ENCODE data around the gene ZNF844. TPM values are rescaled to one million over a fixed set of nuclear protein-coding genes. Genes with fewer than 3 reads are reported as not detected.

ZNF844 gene
- total and polyA plus RNA-seq, 8 donors, result 2.1 to 12.4 (median 4.9) TPM

GRCh38 chr19:12034620-12035019 lies 29.9 kb upstream of the ZNF844 start:
- H3K27me3 ChIP-seq, result no peaks in the 10 kb centered on the region
- intact Hi-C loops (cut with DNase I), result no loop called here
- peak in 3 of 4 donors; percentile 15 to 28 (median 17) for ATAC-seq
- no peak for DNase-seq
- H3K27ac ChIP-seq, result peak overlapping the region; percentile 84 to 96 (median 88)
- 7 to 11% methylated on average over 8 of the region's 8 CpGs for WGBS, 2 donors
- TF ChIP-seq CTCF (IDR thresholded peaks at IDR 0.05), result no peak
- H3K4me3 ChIP-seq, result peak overlapping the region; percentile 72 to 91 (median 80)
- H3K36me3 ChIP-seq, result no peaks in the 10 kb centered on the region
- no peaks in the 10 kb centered on the region for H3K9me3 ChIP-seq
- FAIRE-seq, result no peak
- peaks cover 0 to 10% (median 6%) of the 10 kb centered on the region in 3 donors for H3K4me1 ChIP-seq

- peak within 1 kb of the TSS; percentile 72 to 91 (median 80) for H3K4me3 ChIP-seq
- intact Hi-C loops (cut with DNase I), result no loop called here
- no peaks in the 10 kb centered on the region for H3K9me3 ChIP-seq
- H3K36me3 ChIP-seq, result no peaks in the 10 kb centered on the region
- H3K4me1 ChIP-seq, result peaks cover 0 to 10% (median 6%) of the 10 kb centered on the region in 3 donors
- FAIRE-seq (no peak), ATAC-seq (peak; percentile 98 to 100 (median 99)), DNase-seq (peak; percentile 98 to 99 (median 98))
- 0% methylated on average over 59 to 68 of the region's 68 CpGs for WGBS, 2 donors
- H3K27ac ChIP-seq, result peak within 1 kb of the TSS; percentile 84 to 96 (median 88)
- H3K27me3 ChIP-seq, result no peaks in the 10 kb centered on the region
- TF ChIP-seq CTCF (IDR thresholded peaks at IDR 0.05), result no peak
These were observed 29.0 kb upstream of the ZNF844 start, which contains the start of gene ZNF433 for GRCh38 chr19:12035220-12036172. ZNF433 (minus strand) TSS chr19:12035679; CDS start chr19:12035539, 140 bp downstream.

- intact Hi-C loops (cut with DNase I), result no loop called here
- DNase-seq, result no peak
- no peak for ATAC-seq
- H3K4me3 ChIP-seq, result no peak overlapping the region
- H3K4me1 ChIP-seq, result no peaks in the 10 kb centered on the region
- H3K27me3 ChIP-seq, result no peaks in the 10 kb centered on the region
- H3K9me3 ChIP-seq, result peaks cover 0 to 2% (median 0%) of the 10 kb centered on the region in 4 donors
- no peak for FAIRE-seq
- no peak for TF ChIP-seq CTCF (IDR thresholded peaks at IDR 0.05)
- no peak overlapping the region for H3K27ac ChIP-seq
- no peaks in the 10 kb centered on the region for H3K36me3 ChIP-seq
These were observed 21.6 kb upstream of the ZNF844 start for GRCh38 chr19:12042893-12043292.

- Histone ChIP-seq H3K27me3 (no peaks in the 10 kb centered on the region), H3K27ac (no peak overlapping the region), H3K36me3 (no peaks in the 10 kb centered on the region), H3K4me1 (no peaks in the 10 kb centered on the region), H3K4me3 (no peak overlapping the region), H3K9me3 (peaks cover 0 to 2% (median 0%) of the 10 kb centered on the region in 4 donors)
- TF ChIP-seq CTCF (IDR thresholded peaks at IDR 0.05), result no peak
- no peak for DNase-seq
- FAIRE-seq, result no peak
- 95 to 99% methylated on average over 5 of the region's 5 CpGs for WGBS, 2 donors
- ATAC-seq, result no peak
- intact Hi-C loops (cut with DNase I), result no loop called here
These were observed 20.6 kb upstream of the ZNF844 start for GRCh38 chr19:12043752-12044422.

Measured in pancreas (tissue), 10 donors.